Pancreas (tissue), 10 donors: ENCODE measurements around the gene MAMDC4. TPM values are rescaled to one million over a fixed set of nuclear protein-coding genes. Genes with fewer than 3 reads are reported as not detected.

Experiments
- ATAC-seq, 4 donors: fragments of 200-7000 bp; cut with Tn5 transposase; one replicate each; pipeline versions ENCODE4 v1.8.0 to v1.9.1; 2020; ENCODE audit warnings: mild to moderate bottlenecking in 4 of 4, moderate library complexity in 4 of 4
- DNase-seq, 6 donors: peaks; one replicate each; pipeline ENCODE4 v3.0.0-alpha.2; 2020
- FAIRE-seq: peaks from 2 replicates; lab custom pipeline; 2012; peaks lifted over from hg19 to GRCh38; lab: Jason Lieb, UNC
- H3K27ac ChIP-seq, 4 donors: fragments of 200-600 bp; sonication (generic); 1 replicate in 3 of 4; 2 replicates in 1 of 4; pipeline versions ENCODE4 v1.5.0 to v1.8.0; 2020
- H3K27me3 ChIP-seq, 4 donors: fragments of 200-600 bp; one replicate each; pipeline ENCODE4 v1.8.0; 2021
- H3K36me3 ChIP-seq, 3 donors: fragments of 200-600 bp; sonication (generic) in 1 of 3; one replicate each; pipeline versions ENCODE4 v1.5.0 to v1.8.0; 2020 to 2021
- H3K4me1 ChIP-seq, 3 donors: fragments of 200-600 bp; one replicate each; pipeline ENCODE4 v1.8.0; 2021
- H3K4me3 ChIP-seq, 4 donors: fragments of 200-600 bp; sonication (generic) in 2 of 4; one replicate each; pipeline versions ENCODE4 v1.5.0 to v1.8.0; 2020 to 2021
- H3K9me3 ChIP-seq, 4 donors: fragments of 200-600 bp; one replicate each; pipeline ENCODE4 v1.8.0; 2021
- WGBS, 2 donors: extraction: QIAGEN DNeasy Blood & Tissue Kit; methylation state at CpG; one replicate each; pipeline ENCODE4 v1.1.7; 2013; 5-methylcytosine and 5-hydroxymethylcytosine counted together
- intact Hi-C, 3 donors: fragments of 100-400 bp; cut with DNase I; formaldehyde crosslinking; loops; one replicate each; pipeline versions ENCODE4 v1.11.1 to v1.14.2; 2022
- polyA plus RNA-seq, 2 donors: library from polyadenylated mRNA; stranded (reverse); fragments of 200-250 nt; gene quantifications; one replicate each; pipeline ENCODE4 v1.2.3, GENCODE V29; 2013
- total RNA-seq, 6 donors: library from RNA; stranded (reverse); fragmentation: NEBNext Ultra II Directional in 4 of 6; extraction: Animal tissue kit (Norgen Biotek cat#: 25700) in 4 of 6; gene quantifications; one replicate each; pipeline versions ENCODE4 v1.2.1 to v1.2.4, GENCODE V29; 2021 to 2023
- TF ChIP-seq, protein P1 (sequence below), 4 donors: fragments of 200-600 bp; sonication (generic) in 3 of 4; IDR thresholded peaks; one replicate each; pipeline versions ENCODE4 v1.5.0 to v1.8.0; 2021; ENCODE audit warnings: antibody characterized with exemption in 4 of 4
- donor health status: healthy with polysubstance abuse.
- donor health status: DM: no; HTN: no; CAD: no; lungs with moderate emphysema.
- donor health status: DM: no; HTN: no; CAD: no.
- donor health status: control.
- donor health status: control.
- donor health status: Bipolar disorder and iron deficiency.
- donor health status: DM: yes; HTN: yes; CAD: no.
- donor health status: DM: no; HTN: no; CAD: no.
- donor health status: DM: no; HTN: no; CAD: no.
- donor health status: DM: yes; HTN: yes; CAD: no.

MAMDC4 gene
- total and polyA plus RNA-seq, 8 donors, result 3.0 to 38.6 (median 5.4) TPM

DNA sequence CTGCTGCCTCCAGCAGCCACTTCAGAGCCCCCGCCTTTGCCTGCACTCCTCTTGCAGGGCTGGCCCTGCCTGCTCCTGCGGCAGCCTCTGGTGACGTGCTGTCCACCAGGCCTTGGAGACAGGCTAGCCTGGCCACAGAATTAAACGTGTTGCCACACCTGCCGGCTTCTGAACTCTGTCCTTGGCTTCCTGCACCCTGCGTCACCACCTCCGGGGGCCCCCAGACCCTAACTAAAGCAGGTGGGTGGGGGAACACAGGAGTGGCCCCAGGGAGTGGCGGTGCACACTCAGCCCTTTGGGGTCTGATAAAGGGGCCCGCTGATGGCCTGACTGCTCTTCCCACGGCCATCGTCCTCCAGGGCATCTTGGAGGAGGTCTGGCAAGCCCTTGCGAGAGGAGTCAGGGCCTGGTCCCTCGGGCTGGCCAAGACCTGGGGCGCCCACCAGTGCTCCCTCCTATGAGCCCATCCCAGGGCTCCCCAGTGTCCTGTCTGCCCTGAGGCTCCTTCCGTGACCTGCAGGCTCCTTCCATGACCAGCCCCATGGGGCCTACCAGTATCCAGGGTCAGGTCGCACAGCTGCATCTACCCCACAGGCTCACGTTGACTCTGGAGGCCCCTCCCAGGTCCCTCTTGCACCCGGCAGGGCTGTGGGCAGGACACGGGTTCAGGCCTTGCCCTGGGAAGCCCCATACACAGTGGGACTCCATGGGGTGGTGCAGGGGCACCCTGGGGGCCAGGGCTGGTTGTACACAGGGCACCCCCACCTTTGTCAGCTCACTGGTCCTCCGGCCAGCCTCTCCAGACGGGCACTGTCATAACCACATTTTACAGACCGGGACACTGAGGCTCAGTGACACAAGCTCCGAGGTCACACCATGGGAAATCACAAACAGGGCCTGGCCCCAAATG is 1.0 kb upstream of the MAMDC4 start:
- DNase-seq, result peak; percentile 37 to 82 (median 56)
- Histone ChIP-seq H3K9me3 (no peaks in the 10 kb centered on the region), H3K27me3 (no peaks in the 10 kb centered on the region), H3K4me1 (peaks cover 24 to 25% (median 24%) of the 10 kb centered on the region in 3 donors), H3K36me3 (peaks cover 0 to 10% (median 0%) of the 10 kb centered on the region in 3 donors), H3K27ac (peak overlapping the region in 2 of 4 donors; percentile 28 to 42), H3K4me3 (peak overlapping the region in 1 of 4 donors; percentile 94)
- no peak for FAIRE-seq
- intact Hi-C loops, result no loop called here
- TF ChIP-seq, protein P1, sequence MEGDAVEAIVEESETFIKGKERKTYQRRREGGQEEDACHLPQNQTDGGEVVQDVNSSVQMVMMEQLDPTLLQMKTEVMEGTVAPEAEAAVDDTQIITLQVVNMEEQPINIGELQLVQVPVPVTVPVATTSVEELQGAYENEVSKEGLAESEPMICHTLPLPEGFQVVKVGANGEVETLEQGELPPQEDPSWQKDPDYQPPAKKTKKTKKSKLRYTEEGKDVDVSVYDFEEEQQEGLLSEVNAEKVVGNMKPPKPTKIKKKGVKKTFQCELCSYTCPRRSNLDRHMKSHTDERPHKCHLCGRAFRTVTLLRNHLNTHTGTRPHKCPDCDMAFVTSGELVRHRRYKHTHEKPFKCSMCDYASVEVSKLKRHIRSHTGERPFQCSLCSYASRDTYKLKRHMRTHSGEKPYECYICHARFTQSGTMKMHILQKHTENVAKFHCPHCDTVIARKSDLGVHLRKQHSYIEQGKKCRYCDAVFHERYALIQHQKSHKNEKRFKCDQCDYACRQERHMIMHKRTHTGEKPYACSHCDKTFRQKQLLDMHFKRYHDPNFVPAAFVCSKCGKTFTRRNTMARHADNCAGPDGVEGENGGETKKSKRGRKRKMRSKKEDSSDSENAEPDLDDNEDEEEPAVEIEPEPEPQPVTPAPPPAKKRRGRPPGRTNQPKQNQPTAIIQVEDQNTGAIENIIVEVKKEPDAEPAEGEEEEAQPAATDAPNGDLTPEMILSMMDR (IDR thresholded peaks at IDR 0.05), result no peak
- WGBS, 2 donors, result 71% methylated on average over 21 to 23 of the region's 23 CpGs
- no peak for ATAC-seq

DNA sequence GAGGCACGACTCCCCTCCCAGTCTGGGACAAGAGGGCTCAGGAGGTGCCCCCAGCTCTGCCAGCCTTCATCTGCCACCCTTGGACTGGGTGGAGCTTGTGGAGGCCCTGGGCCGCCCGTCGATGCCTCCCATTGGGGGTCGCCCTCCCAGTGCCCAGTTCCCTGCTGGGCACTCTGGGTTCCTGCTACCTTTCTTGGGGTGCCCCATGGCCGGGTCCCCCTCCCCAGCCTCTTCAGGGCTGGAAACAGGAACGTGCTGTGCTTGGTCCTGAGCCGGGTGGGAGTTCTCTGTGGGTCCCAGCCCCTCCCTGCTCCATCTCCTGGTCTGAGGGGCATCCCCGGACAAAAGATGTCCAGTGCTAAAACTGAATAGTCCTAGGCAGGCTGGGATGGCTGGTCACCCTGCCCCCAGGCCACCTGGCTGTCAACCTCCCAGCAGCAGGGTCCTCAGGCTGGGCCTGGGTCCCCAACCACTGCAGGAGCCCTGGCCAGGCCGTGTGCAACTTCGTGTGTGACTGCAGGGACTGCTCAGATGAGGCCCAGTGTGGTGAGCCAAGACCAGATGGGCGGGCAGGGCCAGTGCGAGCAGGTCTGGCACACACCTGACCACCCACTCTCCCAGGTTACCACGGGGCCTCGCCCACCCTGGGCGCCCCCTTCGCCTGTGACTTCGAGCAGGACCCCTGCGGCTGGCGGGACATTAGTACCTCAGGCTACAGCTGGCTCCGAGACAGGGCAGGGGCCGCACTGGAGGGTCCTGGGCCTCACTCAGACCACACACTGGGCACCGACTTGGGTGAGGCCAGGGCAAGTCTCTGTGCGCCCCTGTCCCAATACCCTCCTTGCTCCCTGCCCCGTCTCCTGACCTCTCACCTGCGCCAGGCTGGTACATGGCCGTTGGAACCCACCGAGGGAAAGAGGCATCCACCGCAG is 784 bp downstream of the MAMDC4 start:
- peak in 5 of 6 donors; percentile 17 to 82 (median 55) for DNase-seq
- no peak for FAIRE-seq
- no peak for ATAC-seq
- 87 to 89% methylated on average over 26 to 29 of the region's 29 CpGs for WGBS, 2 donors
- Histone ChIP-seq H3K4me1 (peaks cover 27 to 32% (median 32%) of the 10 kb centered on the region in 3 donors), H3K4me3 (no peak overlapping the region), H3K9me3 (no peaks in the 10 kb centered on the region), H3K36me3 (peaks cover 0 to 10% (median 0%) of the 10 kb centered on the region in 3 donors), H3K27ac (no peak overlapping the region), H3K27me3 (no peaks in the 10 kb centered on the region)
- TF ChIP-seq, protein P1 (IDR thresholded peaks at IDR 0.05), result no peak
- intact Hi-C loops, result no loop called here

DNA sequence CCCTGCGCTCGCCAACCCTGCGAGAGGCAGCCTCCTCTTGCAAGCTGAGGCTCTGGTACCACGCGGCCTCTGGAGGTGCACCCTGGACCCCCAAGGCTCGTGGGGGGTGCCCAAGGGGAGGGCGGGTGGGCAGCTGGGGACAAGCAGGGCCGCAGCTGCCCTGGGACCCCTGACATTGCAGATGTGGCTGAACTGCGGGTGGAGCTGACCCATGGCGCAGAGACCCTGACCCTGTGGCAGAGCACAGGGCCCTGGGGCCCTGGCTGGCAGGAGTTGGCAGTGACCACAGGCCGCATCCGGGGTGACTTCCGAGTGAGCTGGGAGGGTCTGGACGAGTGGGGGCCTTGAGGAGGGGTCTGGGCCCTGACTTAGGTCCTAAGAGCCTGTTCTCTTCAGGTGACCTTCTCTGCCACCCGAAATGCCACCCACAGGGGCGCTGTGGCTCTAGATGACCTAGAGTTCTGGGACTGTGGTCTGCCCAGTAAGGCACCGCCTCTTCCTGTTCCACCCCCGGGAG is 1.5 kb downstream of the MAMDC4 start:
- Histone ChIP-seq H3K36me3 (peaks cover 0 to 10% (median 0%) of the 10 kb centered on the region in 3 donors), H3K4me1 (peaks cover 34 to 39% (median 39%) of the 10 kb centered on the region in 3 donors), H3K27ac (no peak overlapping the region), H3K9me3 (no peaks in the 10 kb centered on the region), H3K4me3 (no peak overlapping the region), H3K27me3 (no peaks in the 10 kb centered on the region)
- ATAC-seq (no peak), DNase-seq (peak in 4 of 6 donors; percentile 8 to 80 (median 41)), FAIRE-seq (no peak)
- intact Hi-C loops, result no loop called here
- WGBS, 2 donors, result 85 to 92% methylated on average over 18 of the region's 18 CpGs
- TF ChIP-seq, protein P1 (IDR thresholded peaks at IDR 0.05), result no peak

DNA sequence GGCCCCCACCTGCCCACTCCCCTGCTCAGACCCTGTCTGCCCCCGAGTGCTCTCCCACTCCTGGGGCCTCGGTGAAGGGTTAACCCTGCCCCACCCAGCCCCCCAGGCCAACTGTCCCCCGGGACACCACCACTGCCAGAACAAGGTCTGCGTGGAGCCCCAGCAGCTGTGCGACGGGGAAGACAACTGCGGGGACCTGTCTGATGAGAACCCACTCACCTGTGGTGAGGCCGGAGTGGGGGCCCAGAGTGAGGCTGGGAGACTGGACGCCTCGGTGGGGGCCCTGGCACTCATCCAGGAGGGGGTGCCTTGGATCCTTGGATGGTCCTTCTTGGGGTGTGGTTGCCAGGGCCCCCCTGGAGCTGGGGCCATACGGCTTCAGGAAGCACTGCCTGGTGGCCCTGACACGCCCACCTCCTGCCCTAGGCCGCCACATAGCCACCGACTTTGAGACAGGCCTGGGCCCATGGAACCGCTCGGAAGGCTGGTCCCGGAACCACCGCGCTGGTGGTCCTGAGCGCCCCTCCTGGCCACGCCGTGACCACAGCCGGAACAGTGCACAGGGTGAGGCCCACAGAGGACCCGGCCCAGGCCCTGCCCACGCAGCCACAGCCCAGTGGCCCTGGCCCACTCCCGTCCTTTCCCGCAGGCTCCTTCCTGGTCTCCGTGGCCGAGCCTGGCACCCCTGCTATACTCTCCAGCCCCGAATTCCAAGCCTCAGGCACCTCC is 2.1 kb downstream of the MAMDC4 start:
- FAIRE-seq, result no peak
- Histone ChIP-seq H3K4me1 (peaks cover 40 to 45% (median 45%) of the 10 kb centered on the region in 3 donors), H3K27me3 (no peaks in the 10 kb centered on the region), H3K9me3 (no peaks in the 10 kb centered on the region), H3K36me3 (peaks cover 0 to 10% (median 0%) of the 10 kb centered on the region in 3 donors), H3K4me3 (no peak overlapping the region), H3K27ac (no peak overlapping the region)
- peak in 5 of 6 donors; percentile 13 to 86 (median 63) for DNase-seq
- no peak for ATAC-seq
- intact Hi-C loops, result no loop called here
- WGBS, 2 donors, result 81 to 82% methylated on average over 27 to 30 of the region's 30 CpGs
- TF ChIP-seq, protein P1 (IDR thresholded peaks at IDR 0.05), result no peak
